HepG2 (cell line): ENCODE results near the gene UBTD1.

Source experiments
- ARNTL ChIP-seq: sonication (generic); formaldehyde crosslinking; IDR thresholded peaks from 2 replicates; pipeline ENCODE4 v1.4.0; 2020; ENCODE audit warnings: mild to moderate bottlenecking, missing genetic modification reagents
- BHLHE40 ChIP-seq: IDR thresholded peaks from 2 replicates; pipeline ENCODE4 v1.6.1; 2011; ENCODE audit warnings: low read length, improper control_type of control experiment
- IKZF4 ChIP-seq: sonication (generic); formaldehyde crosslinking; IDR thresholded peaks from 2 replicates; pipeline ENCODE4 v1.5.1; 2020; ENCODE audit warnings: borderline replicate concordance, mild to moderate bottlenecking, low read depth, missing genetic modification reagents; ENCODE audit errors: not compliant biosample characterization
- ISL2 ChIP-seq: sonication (generic); formaldehyde crosslinking; IDR thresholded peaks from 2 replicates; pipeline ENCODE4 v1.5.0; 2020; ENCODE audit warnings: missing genetic modification reagents
- SNAPC2 ChIP-seq: sonication (generic); formaldehyde crosslinking; IDR thresholded peaks from 2 replicates; pipeline ENCODE4 v1.8.1; 2022; ENCODE audit warnings: mild to moderate bottlenecking, missing genetic modification reagents
- SP2 ChIP-seq: sonication (generic); formaldehyde crosslinking; IDR thresholded peaks from 2 replicates; pipeline ENCODE4 v1.5.1; 2020; ENCODE audit warnings: mild to moderate bottlenecking, missing genetic modification reagents
- TP53 ChIP-seq: sonication (generic); formaldehyde crosslinking; conservative IDR thresholded peaks from 2 replicates; pipeline ENCODE4 v1.4.0; 2020; ENCODE audit warnings: missing genetic modification reagents
- ZNF20 ChIP-seq: sonication (generic); formaldehyde crosslinking; IDR thresholded peaks from 2 replicates; pipeline ENCODE4 v1.4.0; 2020; ENCODE audit warnings: mild to moderate bottlenecking, moderate library complexity, missing genetic modification reagents
- ZNF660 ChIP-seq: sonication (generic); formaldehyde crosslinking; IDR thresholded peaks from 2 replicates; pipeline ENCODE4 v1.5.1; 2020; ENCODE audit warnings: mild to moderate bottlenecking, low read depth, missing genetic modification reagents, borderline replicate concordance
- ZNF724P ChIP-seq: sonication (generic); formaldehyde crosslinking; IDR thresholded peaks from 2 replicates; pipeline ENCODE4 v1.8.0; 2022; ENCODE audit warnings: missing genetic modification reagents, borderline replicate concordance
- TF ChIP-seq, protein P1 (sequence below): sonication (generic); formaldehyde crosslinking; IDR thresholded peaks from 2 replicates; pipeline ENCODE4 v1.5.0; 2020; ENCODE audit warnings: mild to moderate bottlenecking, missing genetic modification reagents, moderate library complexity
- TF ChIP-seq, protein P2 (sequence below): sonication (generic); formaldehyde crosslinking; IDR thresholded peaks from 2 replicates; pipeline ENCODE4 v1.4.0; 2020; ENCODE audit warnings: missing genetic modification reagents
- TF ChIP-seq, protein P3 (sequence below): sonication (generic); formaldehyde crosslinking; IDR thresholded peaks from 2 replicates; pipeline ENCODE4 v1.8.1; 2023; ENCODE audit warnings: mild to moderate bottlenecking, missing genetic modification reagents

DNA sequence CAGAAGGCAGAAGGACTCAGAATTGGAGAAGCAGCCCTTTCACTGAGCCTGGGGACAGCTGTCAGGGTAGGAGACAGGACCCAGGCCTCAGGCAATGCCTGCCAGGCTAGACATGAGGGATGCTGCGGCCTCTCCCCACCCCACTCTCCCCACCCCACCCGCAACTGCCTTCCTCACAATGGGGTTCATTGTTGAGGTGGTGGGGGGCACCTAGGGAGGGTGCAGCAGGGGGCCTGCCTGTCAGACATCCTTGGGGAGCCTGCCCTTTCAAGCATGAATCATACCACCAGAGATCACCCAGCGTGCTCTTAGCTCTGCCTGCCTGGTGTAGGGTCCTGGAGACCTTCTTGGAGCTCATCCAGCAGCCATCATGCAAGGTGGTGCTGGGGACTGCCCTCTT, 90.8 kb downstream of the UBTD1 start, which contains the start of gene C10orf62:
- TF ChIP-seq, protein P1, sequence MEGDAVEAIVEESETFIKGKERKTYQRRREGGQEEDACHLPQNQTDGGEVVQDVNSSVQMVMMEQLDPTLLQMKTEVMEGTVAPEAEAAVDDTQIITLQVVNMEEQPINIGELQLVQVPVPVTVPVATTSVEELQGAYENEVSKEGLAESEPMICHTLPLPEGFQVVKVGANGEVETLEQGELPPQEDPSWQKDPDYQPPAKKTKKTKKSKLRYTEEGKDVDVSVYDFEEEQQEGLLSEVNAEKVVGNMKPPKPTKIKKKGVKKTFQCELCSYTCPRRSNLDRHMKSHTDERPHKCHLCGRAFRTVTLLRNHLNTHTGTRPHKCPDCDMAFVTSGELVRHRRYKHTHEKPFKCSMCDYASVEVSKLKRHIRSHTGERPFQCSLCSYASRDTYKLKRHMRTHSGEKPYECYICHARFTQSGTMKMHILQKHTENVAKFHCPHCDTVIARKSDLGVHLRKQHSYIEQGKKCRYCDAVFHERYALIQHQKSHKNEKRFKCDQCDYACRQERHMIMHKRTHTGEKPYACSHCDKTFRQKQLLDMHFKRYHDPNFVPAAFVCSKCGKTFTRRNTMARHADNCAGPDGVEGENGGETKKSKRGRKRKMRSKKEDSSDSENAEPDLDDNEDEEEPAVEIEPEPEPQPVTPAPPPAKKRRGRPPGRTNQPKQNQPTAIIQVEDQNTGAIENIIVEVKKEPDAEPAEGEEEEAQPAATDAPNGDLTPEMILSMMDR (CRISPR knock-in tag): no peak
- TF ChIP-seq ZNF724P (CRISPR knock-in tag) (no peak), SNAPC2 (no peak), ZNF660 (CRISPR knock-in tag) (no peak), TP53 (CRISPR knock-in tag) (no peak), ZNF20 (no peak), ARNTL (no peak), IKZF4 (CRISPR knock-in tag) (no peak), BHLHE40 (no peak), ISL2 (CRISPR knock-in tag) (no peak), SP2 (CRISPR knock-in tag) (no peak)
- TF ChIP-seq, protein P2, sequence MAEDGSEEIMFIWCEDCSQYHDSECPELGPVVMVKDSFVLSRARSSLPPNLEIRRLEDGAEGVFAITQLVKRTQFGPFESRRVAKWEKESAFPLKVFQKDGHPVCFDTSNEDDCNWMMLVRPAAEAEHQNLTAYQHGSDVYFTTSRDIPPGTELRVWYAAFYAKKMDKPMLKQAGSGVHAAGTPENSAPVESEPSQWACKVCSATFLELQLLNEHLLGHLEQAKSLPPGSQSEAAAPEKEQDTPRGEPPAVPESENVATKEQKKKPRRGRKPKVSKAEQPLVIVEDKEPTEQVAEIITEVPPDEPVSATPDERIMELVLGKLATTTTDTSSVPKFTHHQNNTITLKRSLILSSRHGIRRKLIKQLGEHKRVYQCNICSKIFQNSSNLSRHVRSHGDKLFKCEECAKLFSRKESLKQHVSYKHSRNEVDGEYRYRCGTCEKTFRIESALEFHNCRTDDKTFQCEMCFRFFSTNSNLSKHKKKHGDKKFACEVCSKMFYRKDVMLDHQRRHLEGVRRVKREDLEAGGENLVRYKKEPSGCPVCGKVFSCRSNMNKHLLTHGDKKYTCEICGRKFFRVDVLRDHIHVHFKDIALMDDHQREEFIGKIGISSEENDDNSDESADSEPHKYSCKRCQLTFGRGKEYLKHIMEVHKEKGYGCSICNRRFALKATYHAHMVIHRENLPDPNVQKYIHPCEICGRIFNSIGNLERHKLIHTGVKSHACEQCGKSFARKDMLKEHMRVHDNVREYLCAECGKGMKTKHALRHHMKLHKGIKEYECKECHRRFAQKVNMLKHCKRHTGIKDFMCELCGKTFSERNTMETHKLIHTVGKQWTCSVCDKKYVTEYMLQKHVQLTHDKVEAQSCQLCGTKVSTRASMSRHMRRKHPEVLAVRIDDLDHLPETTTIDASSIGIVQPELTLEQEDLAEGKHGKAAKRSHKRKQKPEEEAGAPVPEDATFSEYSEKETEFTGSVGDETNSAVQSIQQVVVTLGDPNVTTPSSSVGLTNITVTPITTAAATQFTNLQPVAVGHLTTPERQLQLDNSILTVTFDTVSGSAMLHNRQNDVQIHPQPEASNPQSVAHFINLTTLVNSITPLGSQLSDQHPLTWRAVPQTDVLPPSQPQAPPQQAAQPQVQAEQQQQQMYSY: no peak
- TF ChIP-seq, protein P3, sequence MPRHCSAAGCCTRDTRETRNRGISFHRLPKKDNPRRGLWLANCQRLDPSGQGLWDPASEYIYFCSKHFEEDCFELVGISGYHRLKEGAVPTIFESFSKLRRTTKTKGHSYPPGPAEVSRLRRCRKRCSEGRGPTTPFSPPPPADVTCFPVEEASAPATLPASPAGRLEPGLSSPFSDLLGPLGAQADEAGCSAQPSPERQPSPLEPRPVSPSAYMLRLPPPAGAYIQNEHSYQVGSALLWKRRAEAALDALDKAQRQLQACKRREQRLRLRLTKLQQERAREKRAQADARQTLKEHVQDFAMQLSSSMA (CRISPR knock-in tag): no peak
